NCI-H345 treated with DMSO at 0.1 percent for 48 hours (cell line): ENCODE measurements around the gene ZNF765.
"Not testable (repeated sequence)": the region's sequence is repeated elsewhere in the genome, so short reads cannot be mapped to it uniquely, and the experiment has no call there.

Experiments
- DNase-seq: peaks from one replicate; lab custom pipeline; 2025; ENCODE audit not compliant: unreplicated experiment; lab: John Stamatoyannopoulos, UW

ZNF765 gene

GRCh38 chr19:53475470-53475869, 80.5 kb downstream of the ZNF765 start:
- DNase-seq: not testable (repeated sequence)
